Sigmoid colon (tissue), 7 donors: ENCODE results near the gene SBDS. TPM values are rescaled to one million over a fixed set of nuclear protein-coding genes. Genes with fewer than 3 reads are reported as not detected.
"Not testable (repeated sequence)": the region's sequence is repeated elsewhere in the genome, so short reads cannot be mapped to it uniquely, and the experiment has no call there.

ENCODE experiments used
- DNase-seq: peaks from one replicate; pipeline ENCODE4 v3.0.0-alpha.2; 2019
- H3K27ac ChIP-seq, 4 donors: fragments of 200-600 bp; sonication (generic); one replicate each; pipeline ENCODE4 v1.5.1; 2016 to 2019; ENCODE audit warnings: mild to moderate bottlenecking in 1 of 4
- H3K27me3 ChIP-seq, 3 donors: fragments of 200-600 bp; sonication (generic); one replicate each; pipeline ENCODE4 v1.5.1; 2019; ENCODE audit warnings: mild to moderate bottlenecking in 1 of 3
- H3K36me3 ChIP-seq, 4 donors: fragments of 200-600 bp; sonication (generic); one replicate each; pipeline ENCODE4 v1.5.1; 2016 to 2019
- H3K4me1 ChIP-seq, 4 donors: fragments of 200-600 bp; sonication (generic); one replicate each; pipeline ENCODE4 v1.5.1; 2017 to 2019
- H3K4me3 ChIP-seq, 4 donors: fragments of 200-600 bp; sonication (generic); one replicate each; pipeline ENCODE4 v1.5.1; 2017 to 2019; ENCODE audit warnings: mild to moderate bottlenecking in 2 of 4, moderate library complexity in 1 of 4
- H3K9me3 ChIP-seq, 4 donors: fragments of 200-600 bp in 3 of 4; sonication (generic) in 3 of 4; one replicate each; pipeline versions ENCODE4 v1.5.1 to v1.6.1; 2013 to 2019
- EP300 ChIP-seq, 4 donors: sonication (generic); formaldehyde crosslinking; IDR thresholded peaks; one replicate each; pipeline ENCODE4 v1.6.1; 2017; ENCODE audit warnings: antibody characterized with exemption in 4 of 4
- POLR2A ChIP-seq, 2 donors: fragments of 450-650 bp; IDR thresholded peaks; one replicate each; pipeline ENCODE4 v1.6.1; 2016; ENCODE audit warnings: antibody characterized with exemption in 2 of 2, mild to moderate bottlenecking in 2 of 2, moderate library complexity in 2 of 2
- POLR2AphosphoS5 ChIP-seq, 4 donors: sonication (generic); formaldehyde crosslinking; IDR thresholded peaks; one replicate each; pipeline ENCODE4 v1.6.1; 2017; ENCODE audit warnings: antibody characterized with exemption in 4 of 4
- WGBS, 2 donors: extraction: QIAGEN DNeasy Blood & Tissue Kit; methylation state at CpG; one replicate each; pipeline ENCODE4 v1.1.7; 2013; 5-methylcytosine and 5-hydroxymethylcytosine counted together
- intact Hi-C: fragments of 100-400 bp; cut with DNase I; formaldehyde crosslinking; loops from one replicate; pipeline ENCODE4 v1.15.1; 2023
- polyA plus RNA-seq, 3 donors: library from polyadenylated mRNA; stranded (reverse); fragments of 200-250 nt; gene quantifications; one replicate each; pipeline ENCODE4 v1.2.3, GENCODE V29; 2013
- total RNA-seq, 4 donors: library from RNA; depleted of rRNA; stranded (reverse); fragments of >200 nt; gene quantifications; one replicate each; pipeline ENCODE4 v1.1.0, GENCODE V29; 2016
- TF ChIP-seq, protein P1 (sequence below), 4 experiments: fragments of 450-650 bp in 3 of 4; fragments of 200-600 bp in 1 of 4; IDR thresholded peaks; one replicate each; pipeline ENCODE4 v1.5.1; 2016 to 2019; ENCODE audit warnings: antibody characterized with exemption in 4 of 4, mild to moderate bottlenecking in 3 of 4, moderate library complexity in 2 of 4
- donor health status: healthy with polysubstance abuse.
- donor health status: Bipolar disorder and iron deficiency.
- donor health status: healthy.

SBDS gene
- total and polyA plus RNA-seq, 7 donors, result 94.7 to 266 (median 187) TPM

DNA sequence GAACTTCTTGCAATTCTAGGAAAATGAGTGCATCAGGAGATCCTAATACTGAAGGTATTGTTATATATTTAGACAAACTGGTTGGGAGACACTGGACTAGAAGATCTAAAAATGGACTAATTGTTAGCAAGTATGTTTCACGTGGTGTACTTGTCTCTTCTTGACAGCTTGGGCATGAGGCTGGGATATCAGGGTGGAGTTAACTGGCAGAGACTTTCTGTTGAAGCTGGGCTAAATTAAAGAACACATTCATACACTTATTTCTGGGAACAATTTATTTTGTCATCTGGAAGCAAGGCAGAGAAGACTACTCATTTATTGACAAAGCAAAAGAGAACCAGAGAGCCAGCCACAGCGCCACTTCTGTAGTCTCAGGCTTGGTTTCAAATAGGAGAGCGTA, 27.1 kb upstream of the SBDS start:
- intact Hi-C loops, result no loop called here
- Histone ChIP-seq H3K9me3 (no peaks in the 10 kb centered on the region), H3K4me3 (no peak overlapping the region), H3K27ac (peak overlapping the region in 1 of 4 donors; percentile 49), H3K4me1 (no peaks in the 10 kb centered on the region), H3K27me3 (no peaks in the 10 kb centered on the region), H3K36me3 (peaks cover 10 to 69% (median 36%) of the 10 kb centered on the region in 4 donors)
- TF ChIP-seq EP300 (IDR thresholded peaks at IDR 0.05) (no peak), POLR2A (IDR thresholded peaks at IDR 0.05) (no peak), POLR2AphosphoS5 (IDR thresholded peaks at IDR 0.05) (no peak)
- TF ChIP-seq, protein P1, sequence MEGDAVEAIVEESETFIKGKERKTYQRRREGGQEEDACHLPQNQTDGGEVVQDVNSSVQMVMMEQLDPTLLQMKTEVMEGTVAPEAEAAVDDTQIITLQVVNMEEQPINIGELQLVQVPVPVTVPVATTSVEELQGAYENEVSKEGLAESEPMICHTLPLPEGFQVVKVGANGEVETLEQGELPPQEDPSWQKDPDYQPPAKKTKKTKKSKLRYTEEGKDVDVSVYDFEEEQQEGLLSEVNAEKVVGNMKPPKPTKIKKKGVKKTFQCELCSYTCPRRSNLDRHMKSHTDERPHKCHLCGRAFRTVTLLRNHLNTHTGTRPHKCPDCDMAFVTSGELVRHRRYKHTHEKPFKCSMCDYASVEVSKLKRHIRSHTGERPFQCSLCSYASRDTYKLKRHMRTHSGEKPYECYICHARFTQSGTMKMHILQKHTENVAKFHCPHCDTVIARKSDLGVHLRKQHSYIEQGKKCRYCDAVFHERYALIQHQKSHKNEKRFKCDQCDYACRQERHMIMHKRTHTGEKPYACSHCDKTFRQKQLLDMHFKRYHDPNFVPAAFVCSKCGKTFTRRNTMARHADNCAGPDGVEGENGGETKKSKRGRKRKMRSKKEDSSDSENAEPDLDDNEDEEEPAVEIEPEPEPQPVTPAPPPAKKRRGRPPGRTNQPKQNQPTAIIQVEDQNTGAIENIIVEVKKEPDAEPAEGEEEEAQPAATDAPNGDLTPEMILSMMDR (IDR thresholded peaks at IDR 0.05), result no peak
- DNase-seq, result peak; percentile 9
- WGBS, 2 donors, result 79 to 94% methylated on average over 3 of the region's 3 CpGs

DNA sequence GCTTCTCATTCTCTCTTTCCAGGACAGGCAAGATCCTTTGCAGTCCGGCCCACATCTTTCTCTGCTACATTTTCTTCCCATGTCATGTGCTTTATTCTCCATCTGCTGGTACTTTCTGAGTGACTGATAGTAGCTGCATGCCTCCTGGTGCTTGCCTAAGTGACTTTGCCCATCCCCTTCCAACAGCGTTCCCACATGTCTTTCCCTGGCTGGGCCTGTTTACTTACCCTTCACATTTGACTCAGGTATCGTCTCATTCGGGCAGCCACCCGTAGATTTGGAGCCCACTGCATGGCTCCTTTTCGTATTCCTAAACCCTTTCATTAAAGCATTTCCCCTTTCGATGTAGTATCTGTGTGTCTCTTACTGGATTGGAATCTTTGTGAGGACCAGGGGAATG, 25.9 kb upstream of the SBDS start:
- Histone ChIP-seq H3K4me3 (no peak overlapping the region), H3K27ac (no peak overlapping the region), H3K4me1 (no peaks in the 10 kb centered on the region), H3K36me3 (peaks cover 10 to 79% (median 36%) of the 10 kb centered on the region in 4 donors), H3K27me3 (no peaks in the 10 kb centered on the region), H3K9me3 (no peaks in the 10 kb centered on the region)
- peak; percentile 17 for DNase-seq
- TF ChIP-seq POLR2AphosphoS5 (IDR thresholded peaks at IDR 0.05) (no peak), POLR2A (IDR thresholded peaks at IDR 0.05) (no peak), EP300 (IDR thresholded peaks at IDR 0.05) (no peak)
- TF ChIP-seq, protein P1 (IDR thresholded peaks at IDR 0.05), result no peak
- intact Hi-C loops, result no loop called here
- WGBS, 2 donors, result 91% methylated on average over 7 of the region's 7 CpGs

DNA sequence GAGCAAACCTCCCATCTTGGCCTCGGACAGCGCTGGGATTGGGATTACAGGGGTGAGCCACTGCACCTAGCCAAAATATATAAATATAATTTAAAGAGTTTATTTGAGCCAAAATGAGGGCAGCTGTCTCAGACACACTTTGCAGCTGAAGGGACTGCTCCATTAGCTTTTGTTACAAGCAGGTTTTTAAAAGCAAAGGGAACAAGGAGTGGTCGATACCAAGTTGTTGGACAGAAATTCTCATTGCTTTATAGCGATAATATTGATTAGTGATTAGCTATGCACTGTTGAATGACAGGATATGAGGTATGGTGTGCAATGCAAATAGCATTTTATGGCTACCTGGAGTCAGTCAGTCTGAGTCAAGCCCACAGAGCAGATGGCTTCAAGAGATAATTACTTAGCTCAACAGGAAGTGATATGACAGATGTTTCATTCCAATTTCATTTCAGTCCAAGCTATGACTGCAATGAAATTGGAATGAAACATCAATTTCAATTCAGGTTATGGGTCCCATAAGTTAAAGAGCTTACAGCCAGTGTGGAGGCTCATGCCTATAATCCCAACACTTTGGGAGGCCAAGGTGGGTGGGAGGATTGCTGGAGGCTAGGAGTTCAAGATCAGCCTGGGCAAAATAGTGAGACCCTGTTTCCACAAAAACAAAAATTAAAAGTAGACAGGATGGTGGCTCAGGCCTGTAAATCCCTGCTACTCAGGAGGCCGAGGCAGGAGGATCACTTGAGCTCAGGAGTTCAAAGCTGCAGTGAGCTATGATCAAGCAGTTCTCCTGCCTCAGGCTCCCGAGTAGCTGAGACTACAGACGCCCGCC, 24.4 kb upstream of the SBDS start:
- intact Hi-C loops, result no loop called here
- Histone ChIP-seq H3K27ac (no peak overlapping the region), H3K36me3 (peaks cover 12 to 87% (median 42%) of the 10 kb centered on the region in 4 donors), H3K4me1 (no peaks in the 10 kb centered on the region), H3K27me3 (no peaks in the 10 kb centered on the region), H3K9me3 (no peaks in the 10 kb centered on the region), H3K4me3 (no peak overlapping the region)
- peak; percentile 26 for DNase-seq
- no peak for TF ChIP-seq POLR2AphosphoS5 (IDR thresholded peaks at IDR 0.05)
- TF ChIP-seq POLR2A (IDR thresholded peaks at IDR 0.05), result no peak
- TF ChIP-seq EP300 (IDR thresholded peaks at IDR 0.05), result no peak
- TF ChIP-seq, protein P1 (IDR thresholded peaks at IDR 0.05), result no peak
- WGBS, 2 donors, result 75 to 84% methylated on average over 8 of the region's 8 CpGs

DNA sequence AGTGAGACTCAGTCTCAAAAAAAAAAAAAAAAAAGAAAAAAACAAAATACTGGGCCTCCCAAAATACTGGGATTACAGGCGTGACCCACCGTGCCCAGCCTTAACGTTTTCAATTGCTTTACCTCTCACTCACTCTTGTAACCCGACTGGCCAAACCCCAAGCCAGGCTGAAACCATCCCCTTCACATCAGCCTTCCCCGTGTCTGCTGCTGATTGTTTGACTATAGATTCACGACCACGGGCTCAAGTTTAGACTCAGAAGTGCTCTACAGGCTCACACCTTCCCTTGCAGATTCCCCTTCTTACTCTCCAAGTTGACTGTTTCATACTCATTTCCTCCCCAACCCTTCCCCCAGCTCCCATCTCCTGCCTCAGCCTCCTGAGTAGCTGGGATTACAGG, 23.6 kb upstream of the SBDS start:
- Histone ChIP-seq H3K27ac (no peak overlapping the region), H3K4me3 (no peak overlapping the region), H3K4me1 (no peaks in the 10 kb centered on the region), H3K9me3 (no peaks in the 10 kb centered on the region), H3K36me3 (peaks cover 17 to 95% (median 48%) of the 10 kb centered on the region in 4 donors), H3K27me3 (no peaks in the 10 kb centered on the region)
- 83% methylated on average over 7 of the region's 7 CpGs for WGBS, 2 donors
- intact Hi-C loops, result no loop called here
- peak; percentile 40 for DNase-seq
- TF ChIP-seq, protein P1 (IDR thresholded peaks at IDR 0.05), result no peak
- TF ChIP-seq EP300 (IDR thresholded peaks at IDR 0.05) (no peak), POLR2A (IDR thresholded peaks at IDR 0.05) (no peak), POLR2AphosphoS5 (IDR thresholded peaks at IDR 0.05) (no peak)

DNA sequence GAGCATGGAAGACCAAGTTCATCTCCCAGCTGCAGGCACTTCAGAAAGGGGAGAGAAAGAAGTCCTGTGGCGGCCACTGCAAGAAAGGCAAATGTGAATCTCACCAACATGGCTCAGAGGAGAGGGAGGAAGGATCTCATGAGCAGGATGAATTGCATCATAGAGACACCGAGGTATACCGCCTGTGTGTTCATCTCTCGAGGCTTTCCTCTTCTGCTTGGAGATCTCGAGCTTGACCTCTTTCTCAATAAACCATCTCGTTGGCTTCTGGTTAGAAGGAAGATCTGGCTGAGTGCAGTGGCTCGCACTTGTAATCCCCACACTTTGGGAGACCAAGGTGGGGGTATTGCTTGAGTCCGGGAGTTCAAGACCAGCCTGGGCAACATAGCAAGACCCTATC, 22.6 kb upstream of the SBDS start:
- not testable (repeated sequence) for H3K27me3 ChIP-seq

DNA sequence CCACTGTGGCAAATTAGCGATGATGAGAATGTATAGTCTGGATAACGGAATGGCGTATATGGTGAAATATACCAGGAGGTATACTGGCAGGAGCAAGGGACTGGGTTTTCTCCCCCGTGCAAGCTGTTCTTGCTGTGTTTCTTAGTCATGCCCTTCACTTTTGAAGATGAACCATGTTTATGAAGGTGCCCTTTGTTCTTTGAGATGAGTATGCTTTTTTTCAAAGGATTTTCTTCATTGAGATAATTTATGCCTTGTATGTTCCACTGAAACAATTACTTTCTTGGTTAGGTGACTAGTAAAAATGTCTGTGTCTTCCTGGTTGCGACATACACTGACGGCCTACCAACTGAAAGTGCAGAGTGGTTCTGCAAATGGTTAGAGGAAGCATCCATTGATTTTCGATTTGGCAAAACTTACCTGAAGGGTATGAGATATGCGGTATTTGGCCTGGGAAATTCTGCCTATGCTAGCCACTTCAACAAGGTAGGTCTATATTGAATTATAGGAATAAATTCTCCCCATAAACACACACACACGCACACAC, 18.8 kb upstream of the SBDS start:
- H3K4me3 ChIP-seq, H3K9me3 ChIP-seq, DNase-seq, H3K4me1 ChIP-seq, H3K27me3 ChIP-seq, intact Hi-C loops, H3K27ac ChIP-seq: not testable (repeated sequence)
- WGBS, 2 donors, result 93 to 95% methylated on average over 9 of the region's 9 CpGs
- peaks cover 8 to 99% (median 28%) of the 10 kb centered on the region in 4 donors for H3K36me3 ChIP-seq

More for the DNA sequence above, 22.6 kb upstream of the SBDS start:
- H3K4me1 ChIP-seq, DNase-seq, H3K9me3 ChIP-seq, intact Hi-C loops, H3K27ac ChIP-seq, H3K4me3 ChIP-seq: not testable (repeated sequence)
- H3K36me3 ChIP-seq, result peaks cover 17 to 97% (median 46%) of the 10 kb centered on the region in 4 donors
- 93 to 94% methylated on average over 8 of the region's 8 CpGs for WGBS, 2 donors

DNA sequence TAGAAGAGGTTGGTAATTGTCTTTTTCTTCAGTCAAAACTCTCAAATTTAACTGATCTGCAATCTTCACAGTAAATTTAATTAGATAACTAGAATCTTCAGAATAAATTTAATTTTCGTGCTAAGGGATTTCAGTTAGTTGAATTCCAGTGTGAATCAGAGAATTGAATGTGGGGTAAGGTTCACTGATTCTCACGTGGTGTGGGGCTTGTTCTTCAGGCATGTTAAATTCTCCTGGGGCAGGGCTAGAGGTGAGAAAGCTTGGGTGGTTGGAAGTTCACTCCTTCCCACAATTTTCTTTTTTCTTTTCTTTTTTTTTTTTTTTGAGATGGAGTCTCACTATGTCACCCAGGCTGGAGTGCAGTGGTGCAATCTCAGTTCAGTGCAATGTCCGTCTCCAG, 14.3 kb upstream of the SBDS start:
- H3K27me3 ChIP-seq, DNase-seq, H3K9me3 ChIP-seq, H3K27ac ChIP-seq, intact Hi-C loops, H3K4me3 ChIP-seq, H3K4me1 ChIP-seq: not testable (repeated sequence)
- WGBS, 2 donors, result 83 to 97% methylated on average over 3 of the region's 3 CpGs
- H3K36me3 ChIP-seq, result peaks cover 3 to 84% (median 21%) of the 10 kb centered on the region in 4 donors
